Duodenal mucosa (tissue), 2 donors: Measurements from ENCODE around the gene TRIM15.
A peak's percentile ranks its signal among the peaks of the same experiment; 100 is the strongest.
"Not testable (repeated sequence)": the region's sequence is repeated elsewhere in the genome, so short reads cannot be mapped to it uniquely, and the experiment has no call there.

Experiments
- H3K27ac ChIP-seq: one replicate; pipeline ENCODE4 v1.7.0; 2013; ENCODE audit warnings: low read depth, low read length
- H3K27me3 ChIP-seq, 2 donors: one replicate each; pipeline ENCODE4 v1.7.0; 2013; ENCODE audit warnings: low read length in 2 of 2, control low read depth in 1 of 2; ENCODE audit not compliant: insufficient read depth in 2 of 2, control insufficient read depth in 1 of 2
- H3K36me3 ChIP-seq, 2 donors: one replicate each; pipeline ENCODE4 v1.7.0; 2013; ENCODE audit warnings: low read length in 2 of 2, control low read depth in 1 of 2; ENCODE audit not compliant: insufficient read depth in 2 of 2, control insufficient read depth in 1 of 2
- H3K4me1 ChIP-seq, 2 donors: one replicate each; pipeline ENCODE4 v1.7.0; 2013; ENCODE audit warnings: low read length in 2 of 2, control low read depth in 1 of 2; ENCODE audit not compliant: insufficient read depth in 2 of 2, control insufficient read depth in 1 of 2
- H3K4me3 ChIP-seq, 2 donors: one replicate each; pipeline ENCODE4 v1.7.0; 2013; ENCODE audit warnings: low read length in 2 of 2, low read depth in 1 of 2
- H3K9ac ChIP-seq, 2 donors: one replicate each; pipeline ENCODE4 v1.7.0; 2013; ENCODE audit warnings: low read length in 2 of 2, low read depth in 1 of 2
- H3K9me3 ChIP-seq, 2 donors: one replicate each; pipeline ENCODE4 v1.7.0; 2013; ENCODE audit warnings: low read length in 2 of 2, control low read depth in 1 of 2; ENCODE audit not compliant: control insufficient read depth in 1 of 2

Gene TRIM15

DNA sequence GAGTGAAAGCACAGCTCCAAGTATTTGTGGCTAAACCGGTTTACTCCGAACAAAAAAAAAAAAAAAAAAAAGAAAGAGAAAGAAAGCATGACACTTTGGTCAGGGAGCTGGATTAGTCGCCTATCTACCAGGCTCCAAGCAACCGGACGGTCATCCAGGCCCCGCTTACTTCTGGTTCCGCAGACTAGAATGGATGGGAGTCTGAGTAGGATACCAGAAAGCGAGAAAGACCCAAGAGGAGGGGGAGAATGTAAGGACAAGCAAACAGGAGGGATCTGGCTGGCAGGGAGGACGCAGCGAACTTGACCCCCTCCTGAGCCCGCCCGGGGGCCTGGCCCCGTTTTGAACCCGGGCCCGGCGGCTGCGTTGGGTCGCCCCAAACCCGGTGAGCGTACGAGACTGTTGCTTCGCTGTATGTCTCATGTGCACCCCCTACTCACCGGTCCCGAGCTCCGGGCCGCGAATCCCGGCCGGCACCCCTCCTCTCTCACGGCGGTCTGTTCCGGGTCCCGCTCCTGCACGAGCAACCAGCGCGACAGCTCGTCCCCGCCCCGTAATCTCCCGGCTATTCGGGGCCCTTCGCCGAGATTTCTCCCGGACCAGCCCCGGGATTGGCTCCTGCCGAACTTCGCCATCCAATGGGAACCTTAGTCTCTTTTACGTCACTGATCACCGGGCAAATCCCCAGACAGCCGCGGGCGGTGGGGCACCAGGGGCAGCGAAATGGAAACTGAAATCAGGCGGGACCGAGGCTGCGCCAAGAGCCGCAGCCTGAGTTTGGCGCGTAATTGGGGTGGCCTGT lies 49.7 kb downstream of the TRIM15 start, which contains the start of gene TRIM26:
TRIM26 (minus strand) TSS at position 542 of the 802 bp plus-strand sequence. CDS start 14,303 bp downstream, outside the sequence.
- Histone ChIP-seq H3K4me3 (peak within 1 kb of the TSS; percentile 98 to 100), H3K27ac (peak within 1 kb of the TSS; percentile 99), H3K27me3 (no peaks in the 10 kb centered on the region), H3K9ac (peak within 1 kb of the TSS; percentile 100), H3K9me3 (no peaks in the 10 kb centered on the region), H3K36me3 (peaks cover 0 to 6% of the 10 kb centered on the region in 2 donors), H3K4me1 (peaks cover 39 to 42% of the 10 kb centered on the region in 2 donors)

DNA sequence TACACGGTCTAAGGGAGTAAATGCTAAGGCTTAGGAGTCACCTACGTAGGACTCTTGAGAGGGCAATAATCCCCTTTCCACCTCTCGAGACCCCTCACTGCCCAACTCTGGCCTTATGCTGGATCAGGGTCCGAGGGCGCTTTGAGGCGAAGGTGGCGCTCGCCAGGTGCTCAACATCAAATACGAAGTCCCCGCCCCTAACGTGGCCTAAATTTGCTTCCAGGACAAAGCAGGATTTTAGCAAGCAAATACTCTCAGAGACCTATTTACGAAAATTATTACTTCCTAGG lies 50.3 kb downstream of the TRIM15 start:
- Histone ChIP-seq H3K36me3 (peaks cover 0 to 6% of the 10 kb centered on the region in 2 donors), H3K4me1 (peaks cover 34 to 37% of the 10 kb centered on the region in 2 donors), H3K27ac (peak overlapping the region; percentile 99), H3K9ac (peak overlapping the region; percentile 100), H3K9me3 (no peaks in the 10 kb centered on the region), H3K27me3 (no peaks in the 10 kb centered on the region), H3K4me3 (peak overlapping the region; percentile 87 to 100)

DNA sequence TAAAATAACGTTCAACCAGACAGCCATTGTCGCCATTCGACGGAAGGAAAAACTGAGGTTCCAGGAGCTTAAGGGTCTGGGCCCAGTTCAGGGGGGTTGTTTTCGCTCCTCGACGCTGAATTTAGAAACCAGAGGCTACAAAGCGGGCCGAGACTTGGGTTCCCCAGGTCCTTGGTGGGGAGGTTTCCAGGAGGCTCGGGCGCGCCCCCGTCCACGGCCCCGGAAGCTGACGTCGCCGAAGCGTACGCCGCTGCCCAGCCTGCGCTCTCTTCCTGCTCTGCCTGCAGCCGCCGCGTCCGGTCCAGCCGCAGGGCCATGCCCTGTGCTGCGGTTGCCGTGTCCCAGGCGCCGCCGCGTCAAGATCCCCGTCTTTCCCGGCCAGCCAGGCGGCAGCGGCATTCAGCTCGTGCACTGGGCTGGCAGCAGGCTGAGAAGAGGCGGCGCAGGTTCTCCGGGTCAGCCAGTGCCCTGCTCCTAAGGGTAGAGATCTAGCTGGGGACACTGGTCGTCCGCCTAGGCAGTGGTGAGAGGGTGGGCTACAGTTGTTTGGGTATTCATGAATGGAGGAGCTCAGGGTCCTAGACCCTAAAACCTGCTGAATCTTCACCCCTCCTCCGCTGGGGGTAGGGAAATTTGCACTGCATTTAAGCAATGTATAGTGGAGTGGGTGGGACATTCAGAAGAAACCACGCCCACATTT lies 50.8 kb downstream of the TRIM15 start:
- peaks cover 0 to 3% of the 10 kb centered on the region in 2 donors for H3K36me3 ChIP-seq
- H3K27ac ChIP-seq: peak overlapping the region; percentile 99
- peak overlapping the region; percentile 100 for H3K9ac ChIP-seq
- H3K4me3 ChIP-seq: peak overlapping the region; percentile 87 to 100
- H3K27me3 ChIP-seq: no peaks in the 10 kb centered on the region
- H3K4me1 ChIP-seq: peaks cover 32% of the 10 kb centered on the region in 2 donors
- no peaks in the 10 kb centered on the region for H3K9me3 ChIP-seq

DNA sequence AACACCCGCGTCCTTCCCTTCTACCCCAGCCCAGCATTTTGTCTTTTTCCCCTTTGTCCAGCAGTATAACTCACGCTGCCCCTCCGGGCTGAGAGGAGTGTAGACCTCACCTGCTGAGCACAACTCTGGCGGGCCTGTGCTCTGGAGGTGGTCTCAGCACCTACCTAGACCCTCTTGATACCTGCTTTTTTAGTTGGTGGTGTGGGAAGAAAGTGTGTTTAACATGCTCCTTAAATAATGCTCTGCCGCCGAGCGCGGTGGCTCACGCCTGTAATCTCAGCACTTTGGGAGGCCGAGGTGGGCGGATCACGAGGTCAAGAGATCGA lies 51.3 kb downstream of the TRIM15 start:
- H3K9me3 ChIP-seq: no peaks in the 10 kb centered on the region
- no peaks in the 10 kb centered on the region for H3K27me3 ChIP-seq
- H3K4me3 ChIP-seq: peak overlapping the region; percentile 87 to 100
- peak overlapping the region; percentile 100 for H3K9ac ChIP-seq
- peak overlapping the region; percentile 99 for H3K27ac ChIP-seq
- H3K4me1 ChIP-seq: peaks cover 31 to 33% of the 10 kb centered on the region in 2 donors
- no peaks in the 10 kb centered on the region for H3K36me3 ChIP-seq

DNA sequence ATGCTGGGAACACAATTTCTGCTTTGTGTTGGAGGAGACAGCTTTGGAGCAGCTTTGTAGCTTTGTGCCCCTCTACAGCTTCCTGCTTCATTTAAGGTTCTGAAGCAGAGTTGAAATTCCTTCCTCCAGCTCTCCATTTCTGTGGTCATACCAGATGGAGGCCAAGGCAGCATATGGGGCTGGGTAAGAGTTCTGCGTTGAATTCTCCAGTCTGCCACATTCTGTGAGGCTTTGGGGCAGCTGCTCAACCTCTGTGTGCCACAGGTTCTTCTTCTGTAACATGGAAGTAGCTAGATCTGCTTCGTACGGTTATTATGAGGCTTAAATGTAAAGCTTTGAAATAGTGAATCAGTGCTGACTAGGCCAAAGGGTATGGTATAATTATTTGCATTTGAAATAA lies 52.8 kb downstream of the TRIM15 start:
- no peaks in the 10 kb centered on the region for H3K36me3 ChIP-seq
- H3K27ac ChIP-seq: no peak overlapping the region
- H3K4me3 ChIP-seq: no peak overlapping the region
- no peaks in the 10 kb centered on the region for H3K9me3 ChIP-seq
- H3K9ac ChIP-seq: no peak overlapping the region
- no peaks in the 10 kb centered on the region for H3K27me3 ChIP-seq
- H3K4me1 ChIP-seq: peaks cover 21 to 25% of the 10 kb centered on the region in 2 donors

DNA sequence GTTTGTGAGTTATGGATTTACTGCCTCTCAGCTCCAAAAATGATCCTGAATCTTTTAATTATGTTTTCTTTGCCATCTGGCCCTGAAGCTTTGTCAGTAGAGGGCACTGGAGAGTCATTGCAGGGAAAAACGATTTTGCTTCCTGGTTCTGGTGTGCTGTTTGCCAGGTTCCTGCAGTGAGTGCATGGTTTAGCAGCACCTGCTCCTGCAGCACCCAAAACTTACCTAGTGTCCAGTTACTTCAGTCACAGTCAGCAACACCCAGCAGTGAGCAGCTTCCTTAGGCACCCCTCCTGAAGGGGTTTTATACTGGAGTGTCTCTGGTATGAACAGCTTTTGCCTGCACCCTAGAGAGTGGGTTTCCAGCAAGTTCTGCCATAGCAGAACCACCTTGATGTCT lies 55.9 kb downstream of the TRIM15 start:
- H3K9ac ChIP-seq: peak overlapping the region in 1 of 2 donors; percentile 32

DNA sequence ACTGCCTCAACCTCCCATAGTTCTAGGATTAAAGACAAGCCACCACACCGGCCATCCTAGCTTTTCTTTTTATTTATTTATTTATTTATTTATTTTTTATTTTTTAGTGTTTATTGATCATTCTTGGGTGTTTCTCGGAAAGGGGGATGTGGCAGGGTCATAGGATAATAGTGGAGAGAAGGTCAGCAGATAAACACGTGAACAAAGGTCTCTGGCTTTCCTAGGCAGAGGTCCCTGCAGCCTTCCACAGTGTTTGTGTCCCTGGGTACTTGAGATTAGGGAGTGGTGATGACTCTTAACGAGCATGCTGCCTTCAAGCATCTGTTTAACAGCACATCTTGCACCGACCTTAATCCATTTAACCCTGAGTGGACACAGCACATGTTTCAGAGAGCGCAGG lies 58.0 kb downstream of the TRIM15 start:
- H3K27me3 ChIP-seq, H3K36me3 ChIP-seq, H3K4me1 ChIP-seq, H3K27ac ChIP-seq, H3K9me3 ChIP-seq, H3K4me3 ChIP-seq, H3K9ac ChIP-seq: not testable (repeated sequence)

More for the DNA sequence above, 55.9 kb downstream of the TRIM15 start:
- Histone ChIP-seq H3K27me3 (no peaks in the 10 kb centered on the region), H3K27ac (no peak overlapping the region), H3K4me3 (no peak overlapping the region), H3K9me3 (peaks cover 3 to 7% of the 10 kb centered on the region in 2 donors), H3K4me1 (peaks cover 8 to 12% of the 10 kb centered on the region in 2 donors), H3K36me3 (no peaks in the 10 kb centered on the region)

DNA sequence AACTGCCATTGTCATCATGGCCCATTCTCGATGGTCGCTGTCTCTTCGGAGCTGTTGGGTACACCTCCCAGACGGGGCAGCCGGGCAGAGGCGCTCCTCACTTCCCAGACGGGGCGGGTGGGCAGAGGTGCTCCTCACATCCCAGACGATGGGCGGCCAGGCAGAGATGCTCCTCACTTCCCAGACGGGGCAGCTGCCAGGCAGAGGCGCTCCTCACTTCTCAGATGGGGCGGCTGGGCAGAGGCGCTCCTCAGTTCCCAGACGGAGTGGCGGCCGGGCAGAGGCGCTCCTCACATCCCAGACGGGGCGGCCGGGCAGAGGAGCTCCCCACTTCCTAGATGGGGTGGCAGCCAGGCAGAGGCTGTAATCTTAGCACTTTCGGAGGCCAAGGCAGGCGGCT lies 58.6 kb downstream of the TRIM15 start:
- H3K4me1 ChIP-seq, H3K9ac ChIP-seq, H3K4me3 ChIP-seq, H3K27me3 ChIP-seq, H3K27ac ChIP-seq, H3K36me3 ChIP-seq, H3K9me3 ChIP-seq: not testable (repeated sequence)
